Brain microvascular endothelial cell (primary cell): ENCODE results near the gene VAV2.

ENCODE experiments used
- DNase-seq: peaks from one replicate; pipeline ENCODE4 v3.0.0-alpha.2; 2020
- H3K27ac ChIP-seq: fragments of 250-450 bp; sonication (Bioruptor Pico); 2 replicates; pipeline ENCODE4 v1.5.1; 2020; ENCODE audit warnings: mild to moderate bottlenecking, moderate library complexity
- H3K27me3 ChIP-seq: fragments of 250-450 bp; sonication (Bioruptor Pico); replicated peaks from 2 replicates; pipeline ENCODE4 v1.5.1; 2020; ENCODE audit warnings: mild to moderate bottlenecking
- H3K36me3 ChIP-seq: fragments of 250-450 bp; sonication (Bioruptor Pico); replicated peaks from 2 replicates; pipeline ENCODE4 v1.5.1; 2020; ENCODE audit warnings: mild to moderate bottlenecking
- H3K4me3 ChIP-seq: 2 replicates; pipeline ENCODE4 v1.5.1; 2011; ENCODE audit warnings: low read depth, mild to moderate bottlenecking, control low read depth, low read length, moderate library complexity
- in situ Hi-C: cut with HindIII; loops from 2 replicates; pipeline ENCODE4 v1.10.0; 2017; ENCODE audit warnings: low sequenced_read_pairs, low pct_ligation_motif_present
- TF ChIP-seq, protein P1 (sequence below): IDR thresholded peaks from 2 replicates; pipeline ENCODE4 v1.5.1; 2011; ENCODE audit warnings: low read depth, mild to moderate bottlenecking, moderate library complexity, low read length, control low read depth, inconsistent platforms; ENCODE audit errors: missing control alignments

VAV2 gene

DNA sequence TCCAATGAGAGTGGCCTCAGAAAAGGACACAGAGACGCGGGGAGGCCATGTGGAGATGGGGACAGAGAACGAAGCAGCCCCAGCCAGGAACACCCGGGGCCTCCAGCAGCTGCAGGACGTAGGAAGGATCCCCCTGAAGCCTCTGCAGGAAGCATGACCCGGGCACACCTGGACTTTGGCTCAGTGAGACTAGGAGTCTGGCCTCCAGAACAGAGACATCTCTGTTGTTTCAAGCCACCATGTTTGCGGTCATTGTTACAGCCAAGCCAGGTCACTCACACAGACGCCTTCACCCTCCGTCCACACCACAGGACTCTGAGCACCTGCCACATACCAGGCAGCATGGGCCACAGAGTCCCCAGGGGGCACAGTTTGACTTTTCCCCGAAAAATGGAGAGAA, 190.4 kb downstream of the VAV2 start:
- in situ Hi-C loops: no loop called here
- H3K27me3 ChIP-seq: no peaks in the 10 kb centered on the region
- H3K36me3 ChIP-seq: no peaks in the 10 kb centered on the region
- H3K4me3 ChIP-seq: no peak overlapping the region
- DNase-seq: no peak
- TF ChIP-seq, protein P1, sequence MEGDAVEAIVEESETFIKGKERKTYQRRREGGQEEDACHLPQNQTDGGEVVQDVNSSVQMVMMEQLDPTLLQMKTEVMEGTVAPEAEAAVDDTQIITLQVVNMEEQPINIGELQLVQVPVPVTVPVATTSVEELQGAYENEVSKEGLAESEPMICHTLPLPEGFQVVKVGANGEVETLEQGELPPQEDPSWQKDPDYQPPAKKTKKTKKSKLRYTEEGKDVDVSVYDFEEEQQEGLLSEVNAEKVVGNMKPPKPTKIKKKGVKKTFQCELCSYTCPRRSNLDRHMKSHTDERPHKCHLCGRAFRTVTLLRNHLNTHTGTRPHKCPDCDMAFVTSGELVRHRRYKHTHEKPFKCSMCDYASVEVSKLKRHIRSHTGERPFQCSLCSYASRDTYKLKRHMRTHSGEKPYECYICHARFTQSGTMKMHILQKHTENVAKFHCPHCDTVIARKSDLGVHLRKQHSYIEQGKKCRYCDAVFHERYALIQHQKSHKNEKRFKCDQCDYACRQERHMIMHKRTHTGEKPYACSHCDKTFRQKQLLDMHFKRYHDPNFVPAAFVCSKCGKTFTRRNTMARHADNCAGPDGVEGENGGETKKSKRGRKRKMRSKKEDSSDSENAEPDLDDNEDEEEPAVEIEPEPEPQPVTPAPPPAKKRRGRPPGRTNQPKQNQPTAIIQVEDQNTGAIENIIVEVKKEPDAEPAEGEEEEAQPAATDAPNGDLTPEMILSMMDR: no peak
- no peak overlapping the region for H3K27ac ChIP-seq

DNA sequence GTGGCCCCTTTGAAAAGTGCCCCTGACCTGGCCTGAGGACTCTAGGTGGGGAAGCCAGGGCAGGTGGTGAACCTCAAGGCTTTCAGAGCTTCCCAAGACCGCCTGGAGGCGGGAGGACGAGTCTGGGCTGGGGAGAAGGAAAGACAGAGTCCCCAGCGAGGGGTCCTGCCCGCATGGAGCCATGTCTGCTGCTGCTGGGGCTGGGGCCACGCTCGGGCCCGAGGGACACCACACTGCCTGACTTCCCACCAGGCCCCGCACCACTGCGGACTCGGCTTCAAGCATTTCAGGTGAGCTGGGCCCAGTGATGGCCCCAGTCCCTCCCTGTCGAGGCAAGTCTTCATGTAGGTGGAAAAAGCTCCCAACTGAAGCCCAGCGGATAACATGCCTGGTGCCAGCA, 191.9 kb downstream of the VAV2 start:
- TF ChIP-seq, protein P1: no peak
- no peaks in the 10 kb centered on the region for H3K27me3 ChIP-seq
- no peak overlapping the region for H3K27ac ChIP-seq
- H3K36me3 ChIP-seq: no peaks in the 10 kb centered on the region
- in situ Hi-C loops: no loop called here
- no peak overlapping the region for H3K4me3 ChIP-seq
- no peak for DNase-seq

DNA sequence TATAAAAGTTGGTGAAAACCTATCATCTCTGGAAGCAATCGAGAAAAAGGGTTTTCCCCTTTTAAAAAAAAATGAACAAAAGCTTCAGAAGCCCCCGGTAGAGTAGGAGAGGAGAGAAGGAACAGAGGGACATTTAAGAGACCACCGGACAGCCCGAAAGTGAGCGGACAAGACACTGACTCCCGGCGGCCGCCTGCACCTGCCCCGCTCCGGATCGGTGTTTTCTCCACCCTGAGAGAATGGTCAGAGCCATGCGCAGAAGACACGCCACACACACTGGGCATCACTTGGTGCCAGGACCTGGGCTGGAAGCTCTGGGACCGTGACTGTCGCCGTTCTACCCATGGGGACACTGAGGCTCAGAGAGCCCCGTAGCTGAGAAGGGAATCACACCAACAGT, 192.4 kb downstream of the VAV2 start:
- Histone ChIP-seq H3K27me3 (no peaks in the 10 kb centered on the region), H3K27ac (no peak overlapping the region), H3K4me3 (no peak overlapping the region), H3K36me3 (peaks cover 1% of the 10 kb centered on the region)
- in situ Hi-C loops: no loop called here
- TF ChIP-seq, protein P1: no peak
- DNase-seq: no peak

DNA sequence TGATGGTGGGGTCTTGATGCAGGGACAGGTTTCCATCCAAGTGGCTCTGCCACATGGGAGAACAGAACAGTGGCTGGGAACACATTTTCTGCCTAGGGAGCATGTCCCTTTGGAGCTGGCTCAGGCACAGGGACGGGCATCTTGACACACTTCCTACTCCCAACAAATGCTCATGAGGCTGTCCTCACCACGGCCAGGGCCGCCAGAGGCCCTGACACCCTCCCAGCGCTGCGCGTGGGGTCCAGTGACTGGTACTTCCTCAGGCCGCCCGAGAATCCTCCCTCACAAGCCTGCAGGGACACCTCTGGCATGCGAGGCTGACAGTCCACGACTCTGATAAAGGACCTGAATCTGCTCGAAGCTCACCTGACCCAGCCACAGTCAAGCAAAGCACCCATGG, 193.0 kb downstream of the VAV2 start:
- DNase-seq: no peak
- Histone ChIP-seq H3K36me3 (peaks cover 4% of the 10 kb centered on the region), H3K4me3 (no peak overlapping the region), H3K27ac (no peak overlapping the region), H3K27me3 (no peaks in the 10 kb centered on the region)
- in situ Hi-C loops: no loop called here
- TF ChIP-seq, protein P1: no peak

DNA sequence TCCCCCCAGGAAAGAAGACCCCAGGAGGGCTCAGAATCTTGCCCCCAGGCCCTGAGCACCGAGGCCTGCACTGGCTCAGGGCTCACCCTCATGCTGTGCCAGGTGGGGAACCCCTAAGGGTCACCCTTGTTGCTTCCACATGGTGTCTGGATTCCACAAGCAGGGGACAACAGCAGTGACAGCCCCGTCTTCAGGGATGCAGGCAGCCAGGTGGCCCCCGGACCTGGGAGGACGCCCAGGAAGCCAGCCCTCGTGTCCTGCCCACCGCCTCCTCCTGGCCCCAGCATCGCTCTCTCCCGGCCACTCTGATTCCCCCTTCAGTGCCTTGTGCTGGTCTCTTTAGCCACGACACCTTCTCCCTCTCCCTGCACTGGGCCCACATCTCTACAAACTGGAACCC, 194.0 kb downstream of the VAV2 start:
- in situ Hi-C loops: no loop called here
- Histone ChIP-seq H3K4me3 (no peak overlapping the region), H3K27me3 (no peaks in the 10 kb centered on the region), H3K27ac (no peak overlapping the region), H3K36me3 (peaks cover 4% of the 10 kb centered on the region)
- no peak for DNase-seq
- TF ChIP-seq, protein P1: no peak

DNA sequence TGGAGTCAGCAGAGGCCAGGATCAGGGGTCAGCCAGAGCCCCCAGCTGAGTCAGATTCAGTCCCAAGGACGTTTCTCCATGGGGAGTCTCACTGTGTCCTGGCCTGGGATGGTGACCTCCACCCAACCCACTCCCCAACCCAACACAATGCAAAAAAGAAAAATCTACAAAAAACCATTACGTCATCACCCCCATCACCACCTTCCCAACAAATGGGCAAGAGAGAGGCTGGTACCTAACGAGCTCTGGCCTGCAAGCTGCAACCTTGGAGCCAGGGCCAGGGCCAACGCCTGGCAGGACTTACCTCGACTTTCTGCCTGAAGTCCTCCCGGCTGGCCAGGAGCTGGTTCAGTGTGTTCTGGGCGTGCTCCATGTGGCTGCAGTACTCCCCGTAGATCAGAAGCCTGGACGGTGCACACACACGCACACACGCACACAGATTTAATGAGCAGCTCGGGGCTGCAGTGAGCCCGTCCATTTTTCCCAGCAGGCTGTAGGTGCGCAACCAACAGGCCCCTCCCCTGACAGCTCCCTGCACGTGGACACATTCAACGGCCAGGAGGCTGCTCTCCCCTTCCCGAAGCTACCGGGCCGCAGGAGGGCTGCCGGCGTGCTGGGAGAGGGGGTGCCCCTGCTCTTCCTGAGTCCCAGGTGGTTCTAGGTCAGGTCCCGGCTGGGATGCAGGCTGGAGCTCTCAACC, 194.6 kb downstream of the VAV2 start:
- Histone ChIP-seq H3K36me3 (peaks cover 4% of the 10 kb centered on the region), H3K27me3 (no peaks in the 10 kb centered on the region), H3K27ac (no peak overlapping the region), H3K4me3 (no peak overlapping the region)
- TF ChIP-seq, protein P1: no peak
- in situ Hi-C loops: no loop called here
- DNase-seq: no peak
